NCI-H2107 (cell line): ENCODE results near the gene SBK2.
A peak's percentile ranks its signal among the peaks of the same experiment; 100 is the strongest.

ENCODE experiments used
- DNase-seq: peaks from one replicate; lab custom pipeline; 2025; lab: John Stamatoyannopoulos, UW

SBK2 gene

GRCh38 chr19:55486043-55486970, 50.6 kb downstream of the SBK2 start:
- no peak for DNase-seq

DNA sequence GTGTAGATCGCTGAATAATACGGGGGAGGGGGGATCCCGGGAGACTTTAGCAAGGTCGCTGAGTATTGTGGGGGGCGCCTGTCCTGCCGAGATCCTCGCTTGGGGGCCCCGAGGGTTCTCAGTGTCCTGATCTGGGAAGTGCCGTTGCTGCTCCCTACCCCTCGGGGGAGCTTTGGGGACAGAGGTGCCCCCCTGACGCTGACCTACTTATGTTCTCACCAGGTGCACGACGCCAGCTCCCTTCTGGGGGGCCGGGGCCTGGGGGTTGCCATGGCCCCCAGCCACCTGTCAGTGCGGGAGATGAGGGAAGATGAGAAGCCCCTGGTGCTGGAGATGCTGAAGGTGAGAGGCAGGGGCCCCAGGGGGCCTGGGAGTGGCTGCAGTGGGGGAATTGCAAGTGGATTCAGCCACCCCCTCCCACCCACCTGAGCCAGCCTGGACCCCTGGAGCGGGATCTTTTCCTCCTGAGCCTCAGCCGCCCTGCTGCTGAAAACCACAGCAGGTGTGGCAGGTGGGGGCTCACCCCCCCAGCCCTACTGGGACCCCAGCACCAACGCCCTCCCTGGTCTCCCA, 51.4 kb downstream of the SBK2 start:
- DNase-seq, result peak; percentile 40

DNA sequence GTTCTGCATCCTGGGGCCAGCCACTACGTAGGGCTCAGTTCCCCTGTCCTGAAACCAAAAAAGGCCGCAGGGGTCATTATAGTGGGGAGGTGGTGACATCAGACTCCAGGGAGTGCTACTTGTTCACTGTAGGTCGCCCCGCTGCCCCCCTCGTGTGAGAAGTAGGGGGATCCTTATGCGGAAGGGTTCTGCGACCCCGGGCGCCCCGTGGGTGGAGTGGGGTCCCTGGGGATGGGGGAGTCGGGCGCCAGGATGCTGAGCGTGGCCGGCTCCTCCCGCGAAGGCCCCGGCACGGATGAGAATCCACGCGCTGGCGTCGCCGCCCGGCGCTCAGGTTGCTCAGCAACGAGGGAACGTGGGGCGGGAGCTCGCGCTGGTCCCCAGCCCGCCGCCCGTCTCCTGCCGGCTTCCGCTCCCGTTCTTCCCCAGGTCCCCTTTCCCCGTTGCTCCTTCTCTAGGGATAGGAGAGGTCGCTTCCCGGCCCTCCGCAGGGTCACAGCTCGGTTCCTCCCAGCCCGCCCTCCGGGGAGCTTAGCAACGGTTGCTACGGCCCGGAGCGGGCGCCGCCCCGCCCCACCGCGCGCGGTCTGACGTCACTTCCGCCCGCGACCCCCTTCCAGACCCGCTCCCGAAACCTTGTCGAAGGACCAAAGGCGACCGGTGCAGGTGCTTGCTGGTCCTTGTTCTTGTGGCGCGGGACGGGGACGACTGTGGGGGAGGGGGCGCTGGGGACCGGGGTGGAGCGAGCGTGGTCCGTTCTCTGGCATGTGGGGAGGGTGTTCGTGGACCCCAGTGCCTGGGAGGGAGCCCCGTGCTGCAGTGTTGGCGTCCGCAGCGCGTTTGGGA, 52.1 kb downstream of the SBK2 start, which contains the start of gene NAT14:
Gene NAT14, plus strand, starts transcription at position 596 of the 846 bp plus-strand sequence. CDS start 521 bp downstream, outside the sequence.
- no peak for DNase-seq

DNA sequence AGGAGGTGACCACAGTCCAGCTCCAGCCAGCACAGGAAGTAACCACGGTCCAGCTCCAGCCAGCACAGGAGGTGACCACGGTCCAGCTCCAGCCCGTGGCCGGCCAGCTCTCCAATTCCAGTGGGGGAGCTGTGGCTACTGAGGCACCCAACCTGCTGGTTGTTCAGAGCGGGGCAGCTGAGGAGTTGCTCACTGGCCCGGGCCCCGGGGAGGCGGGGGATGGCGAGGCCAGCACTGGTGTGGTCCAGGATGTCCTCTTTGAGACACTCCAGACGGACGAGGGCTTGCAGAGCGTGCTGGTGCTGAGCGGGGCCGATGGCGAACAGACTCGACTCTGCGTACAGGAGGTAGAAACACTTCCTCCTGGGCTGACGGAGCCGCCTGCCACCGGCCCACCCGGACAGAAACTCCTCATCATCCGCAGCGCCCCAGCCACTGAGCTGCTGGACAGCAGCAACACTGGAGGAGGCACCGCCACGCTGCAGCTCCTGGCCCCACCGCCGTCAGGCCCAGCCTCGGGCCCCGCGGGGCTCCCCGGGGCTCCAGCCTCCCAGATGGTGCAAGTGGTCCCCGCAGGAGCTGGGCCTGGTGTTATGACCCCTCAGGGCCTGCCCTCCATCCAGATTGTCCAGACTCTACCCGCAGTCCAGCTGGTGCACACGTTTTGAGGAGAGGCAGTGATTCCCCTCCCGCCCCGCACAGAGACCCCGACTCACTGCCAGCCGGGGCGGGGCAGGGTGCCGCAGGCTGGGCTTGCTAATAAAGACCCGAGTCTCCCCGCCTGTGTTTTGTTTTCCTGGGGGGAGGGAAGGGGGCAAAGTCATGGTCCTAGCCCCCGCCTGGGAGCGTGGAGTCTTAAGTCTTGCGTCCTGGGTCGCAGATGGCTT, 53.0 kb downstream of the SBK2 start:
- DNase-seq, result no peak

GRCh38 chr19:55482967-55483705, 53.8 kb downstream of the SBK2 start:
- DNase-seq, result no peak

GRCh38 chr19:55482156-55482961, 54.6 kb downstream of the SBK2 start:
- no peak for DNase-seq

DNA sequence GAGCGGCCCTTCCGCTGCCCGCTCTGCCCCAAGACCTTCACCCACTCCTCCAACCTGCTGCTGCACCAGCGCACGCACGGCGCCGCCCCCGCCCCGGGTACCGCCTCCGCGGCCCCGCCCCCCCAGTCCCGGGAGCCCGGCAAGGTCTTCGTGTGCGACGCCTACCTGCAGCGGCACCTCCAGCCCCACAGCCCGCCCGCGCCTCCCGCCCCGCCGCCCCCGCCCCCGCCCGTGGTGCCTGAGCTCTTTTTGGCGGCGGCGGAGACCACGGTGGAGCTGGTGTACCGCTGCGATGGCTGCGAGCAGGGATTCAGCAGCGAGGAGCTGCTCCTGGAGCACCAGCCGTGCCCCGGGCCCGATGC, 55.2 kb downstream of the SBK2 start:
- DNase-seq, result no peak

GRCh38 chr19:55481148-55481793, 55.7 kb downstream of the SBK2 start:
- no peak for DNase-seq

DNA sequence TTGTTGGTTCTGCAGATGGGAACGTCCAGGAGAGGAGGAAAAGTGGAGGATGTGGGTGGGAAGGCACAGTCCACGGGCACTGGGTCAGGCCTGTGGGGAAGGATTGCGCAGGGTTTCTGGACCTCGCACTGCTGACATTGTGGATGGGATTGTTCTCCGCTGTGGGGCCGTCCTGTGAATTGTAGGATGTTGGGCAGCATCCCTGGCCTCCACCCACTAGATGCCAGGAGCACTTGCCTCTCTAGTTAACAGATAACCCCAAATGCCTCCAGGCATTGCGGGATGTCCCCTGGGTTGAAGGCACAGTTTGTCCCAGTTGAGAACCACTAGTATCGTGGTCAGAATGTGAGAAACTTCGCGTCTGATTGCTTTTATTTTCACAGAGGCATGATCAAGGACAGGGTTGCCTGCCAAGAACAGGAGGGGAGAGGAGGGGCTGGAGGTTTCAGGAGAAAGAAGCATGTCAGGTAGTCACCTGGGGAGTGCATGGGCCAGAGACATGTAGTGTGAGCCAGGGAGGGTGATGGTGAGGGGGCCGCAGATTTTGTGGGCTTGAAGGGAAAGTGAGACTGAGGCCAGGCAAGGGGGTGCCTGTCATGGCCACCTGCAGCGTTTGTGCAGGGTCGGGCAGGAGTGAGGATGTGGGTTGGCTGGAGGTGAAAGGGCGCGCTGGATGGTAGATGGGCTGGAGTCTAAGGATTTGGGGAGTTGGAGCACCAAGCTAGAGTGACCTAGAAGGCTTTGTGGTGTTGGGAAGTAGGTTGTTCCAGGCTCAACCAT, 57.3 kb downstream of the SBK2 start:
- no peak for DNase-seq

- no peak for DNase-seq
Observed at GRCh38 chr19:55479045-55479444, 57.9 kb downstream of the SBK2 start.
